Measurements from ENCODE around the gene TRABD2B. TPM values are rescaled to one million over a fixed set of nuclear protein-coding genes. Genes with fewer than 3 reads are reported as not detected.

TRABD2B gene
- total and polyA plus RNA-seq, 2 of the 4 experiments (the other 2 are of a cell fraction): not detected

DNA sequence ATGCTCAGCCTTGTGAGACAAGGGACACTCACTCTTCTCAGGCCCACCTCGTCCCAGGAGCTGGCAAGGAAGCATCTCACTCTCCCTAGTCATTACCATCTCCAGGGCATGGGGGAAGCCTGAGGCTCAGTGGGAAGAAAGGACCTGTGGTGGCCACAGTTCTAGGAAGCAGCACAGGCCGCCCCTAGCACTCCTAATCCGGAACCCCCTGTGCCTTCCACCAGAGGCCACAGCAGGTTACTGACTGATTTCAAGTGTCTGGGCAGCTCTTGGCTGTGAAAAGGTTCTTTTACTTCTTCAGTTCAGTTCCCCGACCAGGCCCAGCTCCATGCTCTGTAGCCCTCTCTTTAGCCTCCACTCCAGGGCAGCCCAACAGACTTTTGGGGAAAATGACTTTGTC is 84.4 kb downstream of the TRABD2B start:
- in situ Hi-C loops (cut with MboI; ENCODE audit: low sequenced_read_pairs) (no loop called here), dilution Hi-C loops (cut with HindIII; ENCODE audit: low sequenced_read_pairs, unreplicated experiment) (no loop called here), intact Hi-C loops (cut with micrococcal nuclease) (no loop called here)
- H4K91ac ChIP-seq (ENCODE audit: insufficient read depth, low read depth, low read length): no peak overlapping the region
- no TSS peak for BruUV-seq (replicated peaks)
- ChIA-PET CTCF (no interaction called here), POLR2A (ENCODE audit: unreplicated experiment) (no interaction called here)
- no peak overlapping the region for H3K4ac ChIP-seq (ENCODE audit: low read depth, low read length)
- no peaks in the 10 kb centered on the region; the same call in none of the 2 replicates for H3K27me3 ChIP-seq (ENCODE audit: control insufficient read depth, insufficient read depth, low read length)
- no peak; the same call in 1 of the 2 replicates for ATAC-seq (ENCODE audit: low read depth)
- H2BK20ac ChIP-seq (ENCODE audit: low read depth, low read length): no peak overlapping the region
- H2BK5ac ChIP-seq (ENCODE audit: low read depth, low read length, poor library complexity, severe bottlenecking): no peak overlapping the region
- H4K20me1 ChIP-seq (ENCODE audit: insufficient read depth, low read length): no peaks in the 10 kb centered on the region
- H2AK9ac ChIP-seq (replicated peaks; ENCODE audit: low read depth, low read length, poor library complexity): no peak overlapping the region
- no peak overlapping the region for H2BK120ac ChIP-seq (ENCODE audit: low read depth, low read length)
- WGBS, 2 experiments (ENCODE audit: extremely low coverage in 2 of 2, insufficient read length in 1 of 2): 0% methylated on average over 1 of the region's 4 CpGs; no CpG with 5 or more reads in 1 of the 2 experiments
- no peaks in the 10 kb centered on the region for H3K36me3 ChIP-seq (ENCODE audit: control insufficient read depth, insufficient read depth, low read length)
- no peak overlapping the region for H2AFZ ChIP-seq (replicated peaks; ENCODE audit: low read length, poor library complexity)
- no peaks in the 10 kb centered on the region for H3K9me3 ChIP-seq (ENCODE audit: control insufficient read depth, insufficient read depth, low read length)
- no peak overlapping the region for H3K18ac ChIP-seq (ENCODE audit: low read depth, low read length)
- H4K5ac ChIP-seq (ENCODE audit: low read depth, low read length): no peak overlapping the region
- no peak overlapping the region for H3K23ac ChIP-seq (ENCODE audit: low read depth, low read length)
- H3K9ac ChIP-seq (ENCODE audit: low read depth, low read length): no peak overlapping the region
- H2AK5ac ChIP-seq (ENCODE audit: low read depth, low read length): no peak overlapping the region
- no peak overlapping the region for H4K8ac ChIP-seq (ENCODE audit: low read depth in 2 of 2, low read length in 2 of 2)
- H3K4me3 ChIP-seq (ENCODE audit: insufficient read depth, low read depth, low read length): no peak overlapping the region
- H2BK15ac ChIP-seq (ENCODE audit: low read depth, low read length): no peak overlapping the region
- no peaks in the 10 kb centered on the region for H3K4me1 ChIP-seq (ENCODE audit: control insufficient read depth, insufficient read depth, low read length)
- no peaks in the 10 kb centered on the region for H3K79me1 ChIP-seq (ENCODE audit: low read depth in 1 of 2, low read length in 2 of 2)
- TF ChIP-seq MAZ (IDR thresholded peaks at IDR 0.05; ENCODE audit: borderline replicate concordance, low read depth, low read length): no peak
- no peak overlapping the region for H3K4me2 ChIP-seq (ENCODE audit: low read depth, low read length)
- H3K9me1 ChIP-seq (ENCODE audit: insufficient read depth, low read length): no peaks in the 10 kb centered on the region
- no peak overlapping the region for H3K14ac ChIP-seq (replicated peaks; ENCODE audit: low read depth, low read length)
- H3K56ac ChIP-seq (ENCODE audit: extremely low read depth, insufficient read depth, low read length): no peak overlapping the region
- no peak for DNase-seq
- H3K27ac ChIP-seq (ENCODE audit: insufficient read depth, low read length): no peak overlapping the region
